ENCODE results near the gene FRMPD4. TPM values are rescaled to one million over a fixed set of nuclear protein-coding genes. Genes with fewer than 3 reads are reported as not detected.

The FRMPD4 gene
- total RNA-seq, 4 donors from 2014 or later: 0.16 TPM; not detected in 3

DNA sequence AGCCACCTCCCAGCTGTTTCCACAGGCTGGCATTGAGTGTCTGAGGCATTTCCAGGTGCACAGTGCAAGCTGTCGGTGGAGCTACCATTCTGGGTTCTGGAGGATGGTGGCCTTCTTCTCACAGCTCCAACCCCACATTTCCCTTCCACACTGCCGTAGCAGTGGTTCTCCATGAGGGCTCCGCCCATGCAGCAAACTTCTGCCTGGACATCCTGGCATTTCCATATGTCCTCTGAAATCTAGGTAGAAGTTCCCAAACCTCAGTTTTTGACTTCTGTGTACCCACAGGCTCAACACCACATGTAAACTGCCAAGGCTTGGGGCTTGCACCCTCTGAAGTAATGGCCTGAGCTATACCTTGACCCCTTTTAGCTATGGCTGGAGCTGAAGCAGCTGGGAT, 10.3 kb upstream of the FRMPD4 start:
- H3K4me3 ChIP-seq (ENCODE audit: low read depth, poor library complexity, severe bottlenecking): no peak overlapping the region
- WGBS, 2 donors: 88 to 100% methylated on average over 3 of the region's 3 CpGs
- intact Hi-C loops (cut with DNase I; ENCODE audit: low total_unique reads): no loop called here
- DNase-seq (ENCODE audit: low spot score in 2 of 2): no peak
- no peak for TF ChIP-seq POLR2A (IDR thresholded peaks at IDR 0.05)
- TF ChIP-seq, protein P1, sequence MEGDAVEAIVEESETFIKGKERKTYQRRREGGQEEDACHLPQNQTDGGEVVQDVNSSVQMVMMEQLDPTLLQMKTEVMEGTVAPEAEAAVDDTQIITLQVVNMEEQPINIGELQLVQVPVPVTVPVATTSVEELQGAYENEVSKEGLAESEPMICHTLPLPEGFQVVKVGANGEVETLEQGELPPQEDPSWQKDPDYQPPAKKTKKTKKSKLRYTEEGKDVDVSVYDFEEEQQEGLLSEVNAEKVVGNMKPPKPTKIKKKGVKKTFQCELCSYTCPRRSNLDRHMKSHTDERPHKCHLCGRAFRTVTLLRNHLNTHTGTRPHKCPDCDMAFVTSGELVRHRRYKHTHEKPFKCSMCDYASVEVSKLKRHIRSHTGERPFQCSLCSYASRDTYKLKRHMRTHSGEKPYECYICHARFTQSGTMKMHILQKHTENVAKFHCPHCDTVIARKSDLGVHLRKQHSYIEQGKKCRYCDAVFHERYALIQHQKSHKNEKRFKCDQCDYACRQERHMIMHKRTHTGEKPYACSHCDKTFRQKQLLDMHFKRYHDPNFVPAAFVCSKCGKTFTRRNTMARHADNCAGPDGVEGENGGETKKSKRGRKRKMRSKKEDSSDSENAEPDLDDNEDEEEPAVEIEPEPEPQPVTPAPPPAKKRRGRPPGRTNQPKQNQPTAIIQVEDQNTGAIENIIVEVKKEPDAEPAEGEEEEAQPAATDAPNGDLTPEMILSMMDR (IDR thresholded peaks at IDR 0.05): no peak

DNA sequence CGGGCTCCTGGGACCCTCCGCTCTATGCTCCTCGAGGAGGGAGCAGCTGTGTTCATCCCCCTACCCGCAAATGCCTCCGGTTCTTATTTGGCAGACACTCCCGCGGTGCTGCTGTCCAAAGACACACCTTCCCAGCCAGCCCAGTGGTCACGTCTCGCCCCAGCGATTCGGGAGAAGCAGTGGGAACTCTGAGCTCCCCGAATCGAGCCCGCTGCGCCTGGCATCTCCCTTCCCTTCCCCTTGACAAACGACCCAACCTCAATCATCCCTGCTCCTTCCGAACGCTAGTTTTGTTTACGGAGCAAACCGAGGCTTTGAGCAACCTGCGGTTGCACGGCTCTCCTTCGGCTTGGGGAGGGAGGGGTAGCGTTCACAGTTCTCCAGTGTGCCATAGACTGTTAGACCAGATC, 317 bp upstream of the FRMPD4 start:
- no peak overlapping the region for H3K4me3 ChIP-seq (ENCODE audit: low read depth, poor library complexity, severe bottlenecking)
- intact Hi-C loops (cut with DNase I; ENCODE audit: low total_unique reads): no loop called here
- no peak for DNase-seq (ENCODE audit: low spot score in 2 of 2)
- TF ChIP-seq, protein P1 (IDR thresholded peaks at IDR 0.05): no peak
- no peak for TF ChIP-seq POLR2A (IDR thresholded peaks at IDR 0.05)
- WGBS, 2 donors: 4 to 14% methylated on average over 10 to 24 of the region's 24 CpGs

- no peak for TF ChIP-seq POLR2A (IDR thresholded peaks at IDR 0.05)
- TF ChIP-seq, protein P1 (IDR thresholded peaks at IDR 0.05): no peak
- WGBS, 2 donors: 58 to 84% methylated on average over 4 of the region's 4 CpGs
- intact Hi-C loops (cut with DNase I; ENCODE audit: low total_unique reads): no loop called here
- DNase-seq (ENCODE audit: low spot score in 2 of 2): no peak
- no peak overlapping the region for H3K4me3 ChIP-seq (ENCODE audit: low read depth, poor library complexity, severe bottlenecking)
Observed at GRCh38 chrX:12139934-12140611, 1.8 kb downstream of the FRMPD4 start.

DNA sequence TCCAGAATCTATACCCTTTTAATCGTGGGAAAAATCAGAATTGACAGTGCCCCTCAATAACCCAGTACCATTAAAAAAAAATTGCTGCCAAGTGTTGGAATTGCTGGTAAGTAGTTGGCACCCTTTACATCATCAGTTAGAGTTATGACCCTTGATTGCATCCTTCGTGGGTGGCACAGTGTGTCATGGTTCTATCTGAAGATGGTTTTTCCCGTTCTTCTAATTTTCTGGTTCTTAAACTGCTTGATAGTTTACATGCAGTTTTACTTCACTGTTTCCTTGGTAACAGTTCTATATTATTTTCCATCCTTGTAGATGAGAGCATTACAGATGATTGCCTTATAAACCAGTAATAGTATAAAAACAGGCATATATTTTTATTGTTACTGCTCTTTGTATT, 3.2 kb downstream of the FRMPD4 start:
- no peak for DNase-seq (ENCODE audit: low spot score in 2 of 2)
- TF ChIP-seq POLR2A (IDR thresholded peaks at IDR 0.05): no peak
- TF ChIP-seq, protein P1 (IDR thresholded peaks at IDR 0.05): no peak
- 66 to 71% methylated on average over 3 of the region's 3 CpGs for WGBS, 2 donors
- intact Hi-C loops (cut with DNase I; ENCODE audit: low total_unique reads): no loop called here
- no peak overlapping the region for H3K4me3 ChIP-seq (ENCODE audit: low read depth, poor library complexity, severe bottlenecking)

DNA sequence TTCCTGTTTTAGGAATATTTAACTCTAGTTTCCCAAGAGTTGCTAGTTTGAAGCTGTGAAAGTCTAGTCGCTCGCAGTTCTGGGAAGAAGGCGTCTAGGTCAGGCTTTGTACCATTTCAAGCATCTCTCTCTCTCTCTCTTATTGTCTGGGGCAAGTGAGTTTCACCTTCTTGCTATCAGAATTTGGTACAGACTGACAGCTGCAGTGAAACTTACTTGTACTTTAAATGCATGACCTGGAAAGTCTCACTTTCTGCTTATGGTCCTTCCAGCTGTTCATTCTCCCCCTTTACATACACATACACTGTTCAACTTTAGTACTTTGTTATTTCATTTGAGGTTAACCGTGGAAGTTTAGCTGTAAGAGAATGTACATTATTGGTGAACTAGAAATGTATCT, 4.4 kb downstream of the FRMPD4 start:
- no peak for TF ChIP-seq POLR2A (IDR thresholded peaks at IDR 0.05)
- TF ChIP-seq, protein P1 (IDR thresholded peaks at IDR 0.05): no peak
- no peak for DNase-seq (ENCODE audit: low spot score in 2 of 2)
- no peak overlapping the region for H3K4me3 ChIP-seq (ENCODE audit: low read depth, poor library complexity, severe bottlenecking)
- intact Hi-C loops (cut with DNase I; ENCODE audit: low total_unique reads): no loop called here
- 81 to 85% methylated on average over 4 of the region's 4 CpGs for WGBS, 2 donors

GRCh38 chrX:12145402-12145801, 7.1 kb downstream of the FRMPD4 start:
- WGBS, 2 donors: 64 to 79% methylated on average over 2 of the region's 2 CpGs
- TF ChIP-seq, protein P1 (IDR thresholded peaks at IDR 0.05): no peak
- no peak for TF ChIP-seq POLR2A (IDR thresholded peaks at IDR 0.05)
- intact Hi-C loops (cut with DNase I; ENCODE audit: low total_unique reads): no loop called here

More at GRCh38 chrX:12145402-12145801, 7.1 kb downstream of the FRMPD4 start:
- no peak overlapping the region for H3K4me3 ChIP-seq (ENCODE audit: low read depth, poor library complexity, severe bottlenecking)
- DNase-seq (ENCODE audit: low spot score in 2 of 2): no peak

Measured in lower leg skin (tissue), 4 donors.